NCI-H446 (cell line): ENCODE data around the gene TCF25.
A peak's percentile ranks its signal among the peaks of the same experiment; 100 is the strongest.
"Not testable (repeated sequence)": the region's sequence is repeated elsewhere in the genome, so short reads cannot be mapped to it uniquely, and the experiment has no call there.

Experiments used
- DNase-seq, 2 experiments: peaks; one replicate each; lab custom pipeline; 2025; lab: John Stamatoyannopoulos, UW

TCF25 gene

GRCh38 chr16:89905511-89906139 lies 32.2 kb downstream of the TCF25 start:
- no peak for DNase-seq

GRCh38 chr16:89906140-89907025 lies 33.0 kb downstream of the TCF25 start:
- no peak for DNase-seq

- no peak for DNase-seq
Measured at GRCh38 chr16:89907055-89907814, 33.8 kb downstream of the TCF25 start.

- no peak for DNase-seq
Measured at GRCh38 chr16:89908236-89908635, 34.8 kb downstream of the TCF25 start.

- peak in 1 of 2 experiments; percentile 11 for DNase-seq
Measured at GRCh38 chr16:89909777-89910716, 36.7 kb downstream of the TCF25 start.

GRCh38 chr16:89910717-89911354 lies 37.4 kb downstream of the TCF25 start:
- no peak for DNase-seq

GRCh38 chr16:89911375-89911774 lies 38.0 kb downstream of the TCF25 start:
- no peak for DNase-seq

- no peak for DNase-seq
Measured at GRCh38 chr16:89912143-89912542, 38.8 kb downstream of the TCF25 start.

GRCh38 chr16:89912627-89913026 lies 39.2 kb downstream of the TCF25 start:
- DNase-seq: no peak

- DNase-seq: no peak
Measured at GRCh38 chr16:89913408-89914387, 40.3 kb downstream of the TCF25 start.

GRCh38 chr16:89914642-89915285 lies 41.4 kb downstream of the TCF25 start:
- not testable (repeated sequence) for DNase-seq

GRCh38 chr16:89915303-89916232 lies 42.2 kb downstream of the TCF25 start:
- DNase-seq: no peak

- peak in 1 of 2 experiments; percentile 25 for DNase-seq
Measured at GRCh38 chr16:89917773-89918452, 44.5 kb downstream of the TCF25 start.

- no peak for DNase-seq
Measured at GRCh38 chr16:89918453-89919347, 45.3 kb downstream of the TCF25 start, which contains the start of gene MC1R. TSS of gene MC1R (plus strand) at chr16:89918862. CDS start at chr16:89919259, 397 bp downstream.

- DNase-seq: no peak
Measured at GRCh38 chr16:89919535-89920406, 46.4 kb downstream of the TCF25 start.
